ENCODE data around the gene SLC5A10.
"Not testable (repeated sequence)": the region's sequence is repeated elsewhere in the genome, so short reads cannot be mapped to it uniquely, and the experiment has no call there.

The SLC5A10 gene

DNA sequence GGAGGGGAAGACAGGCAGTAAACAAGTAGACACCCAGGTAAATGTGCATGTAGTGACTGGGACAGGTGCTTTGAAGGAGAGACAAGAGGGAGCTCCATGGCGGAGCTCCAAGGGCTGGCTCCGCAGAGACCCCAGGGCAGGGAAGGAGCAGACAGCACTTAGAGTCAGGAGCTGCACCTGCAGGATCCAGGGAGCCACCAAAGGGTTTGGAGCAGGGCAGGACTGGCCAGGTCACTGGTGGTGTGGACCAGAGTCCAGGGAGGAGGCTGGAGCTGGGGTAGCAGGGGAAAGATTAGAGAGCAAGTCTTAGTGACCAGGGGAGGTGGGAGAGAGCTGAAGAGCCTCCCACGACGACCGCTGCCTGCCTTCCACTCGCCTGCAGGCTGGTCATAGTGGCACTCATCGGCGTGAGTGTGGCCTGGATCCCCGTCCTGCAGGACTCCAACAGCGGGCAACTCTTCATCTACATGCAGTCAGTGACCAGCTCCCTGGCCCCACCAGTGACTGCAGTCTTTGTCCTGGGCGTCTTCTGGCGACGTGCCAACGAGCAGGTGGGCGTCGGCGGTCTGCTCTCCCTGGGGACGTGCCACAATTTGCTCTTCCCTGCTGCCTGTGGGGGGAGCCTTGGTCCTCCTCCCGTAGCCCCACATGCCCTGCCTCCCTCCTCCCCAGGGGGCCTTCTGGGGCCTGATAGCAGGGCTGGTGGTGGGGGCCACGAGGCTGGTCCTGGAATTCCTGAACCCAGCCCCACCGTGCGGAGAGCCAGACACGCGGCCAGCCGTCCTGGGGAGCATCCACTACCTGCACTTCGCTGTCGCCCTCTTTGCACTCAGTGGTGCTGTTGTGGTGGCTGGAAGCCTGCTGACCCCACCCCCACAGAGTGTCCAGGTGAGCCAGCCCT lies 67.3 kb downstream of the SLC5A10 start:
- 0 out of 2 replicates have a peak, but pooled peaks have one; percentile 22 for TF ChIP-seq POLR2A (IDR thresholded peaks at IDR 0.05; ENCODE audit: low read depth, low read length)
- TF ChIP-seq TAF1 (IDR thresholded peaks at IDR 0.05; ENCODE audit: borderline replicate concordance, low read depth, low read length): no peak
- peak; percentile 52; the same call in 1 of the 2 replicates for TF ChIP-seq POLR2AphosphoS5 (IDR thresholded peaks at IDR 0.05; ENCODE audit: low read depth, low read length)
- no peak for DNase-seq (ENCODE audit: insufficient read length)
- FAIRE-seq: no peak

DNA sequence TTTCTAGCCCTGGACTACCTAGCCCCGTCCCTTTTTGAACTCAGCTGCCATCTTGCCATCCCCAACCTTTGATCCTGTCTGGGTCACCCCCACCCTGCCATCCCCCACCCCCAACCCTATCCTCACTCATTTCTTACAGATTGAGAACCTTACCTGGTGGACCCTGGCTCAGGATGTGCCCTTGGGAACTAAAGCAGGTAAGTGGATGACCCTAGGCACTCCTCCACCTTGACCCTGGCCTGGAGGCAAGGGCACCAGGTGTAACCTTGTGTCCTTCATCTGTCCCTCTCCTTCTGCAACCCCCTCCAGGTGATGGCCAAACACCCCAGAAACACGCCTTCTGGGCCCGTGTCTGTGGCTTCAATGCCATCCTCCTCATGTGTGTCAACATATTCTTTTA lies 68.1 kb downstream of the SLC5A10 start:
- no peak for TF ChIP-seq POLR2A (IDR thresholded peaks at IDR 0.05; ENCODE audit: low read depth, low read length)
- TF ChIP-seq TAF1 (IDR thresholded peaks at IDR 0.05; ENCODE audit: borderline replicate concordance, low read depth, low read length): no peak
- TF ChIP-seq POLR2AphosphoS5 (IDR thresholded peaks at IDR 0.05; ENCODE audit: low read depth, low read length): no peak
- FAIRE-seq (no peak), DNase-seq (ENCODE audit: insufficient read length) (no peak)

DNA sequence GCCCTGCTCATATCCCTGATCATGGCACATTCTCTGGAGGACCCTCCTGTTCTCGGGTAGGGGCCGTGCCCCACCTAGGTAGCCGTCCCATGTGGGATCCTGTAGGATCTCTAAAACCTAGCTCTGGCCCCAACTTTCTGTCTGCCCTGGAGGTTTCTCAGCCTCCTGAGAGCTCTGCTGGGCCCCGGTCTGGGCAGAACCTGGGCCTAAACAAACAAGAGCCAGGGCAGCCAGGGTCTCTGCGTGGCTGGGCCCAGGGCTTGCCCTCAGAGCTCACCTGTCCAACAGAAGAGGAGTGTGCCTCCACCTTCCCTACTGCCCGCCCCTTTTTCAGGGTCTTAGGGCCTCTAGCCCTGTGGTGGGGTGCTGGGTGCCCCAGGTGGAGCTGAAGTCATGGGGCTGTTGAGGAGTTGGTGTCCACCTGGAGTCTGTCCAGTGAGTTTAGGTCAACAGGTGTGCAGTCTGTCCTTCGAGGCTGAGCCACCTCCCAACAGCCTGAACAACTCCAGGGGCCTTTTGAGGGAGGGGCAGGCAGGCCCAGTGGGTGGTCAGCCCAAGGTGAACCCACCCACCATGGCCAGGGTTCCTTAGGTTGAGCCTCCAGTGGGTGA lies 69.2 kb downstream of the SLC5A10 start:
- DNase-seq (ENCODE audit: insufficient read length): not testable (repeated sequence)
- peak; percentile 62 for FAIRE-seq

DNA sequence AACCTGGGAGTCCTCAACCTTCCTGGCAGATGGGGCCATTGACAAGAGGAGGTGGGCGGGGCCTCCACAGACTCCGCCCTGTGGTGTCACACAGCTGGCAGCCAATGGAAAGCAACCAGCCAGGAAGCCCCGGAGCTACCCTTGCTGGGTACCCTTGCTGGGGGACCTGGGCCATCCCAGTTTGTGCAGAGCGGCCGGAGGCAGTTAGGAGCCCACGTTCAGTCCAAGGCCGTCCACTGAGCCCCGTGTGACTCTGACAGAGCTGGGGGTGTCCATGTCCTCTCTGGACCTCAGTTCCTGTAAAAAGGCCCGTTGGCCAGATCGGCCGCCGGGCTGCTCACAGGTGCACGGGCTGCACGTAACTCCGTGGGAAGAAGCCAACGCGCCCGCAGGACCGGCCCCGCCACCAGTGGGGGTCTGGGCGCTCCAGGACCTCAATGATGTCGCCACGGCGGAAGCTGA lies 69.7 kb downstream of the SLC5A10 start:
- TF ChIP-seq TAF1 (IDR thresholded peaks at IDR 0.05; ENCODE audit: borderline replicate concordance, low read depth, low read length) (no peak), POLR2AphosphoS5 (IDR thresholded peaks at IDR 0.05; ENCODE audit: low read depth, low read length) (no peak), POLR2A (IDR thresholded peaks at IDR 0.05; ENCODE audit: low read depth, low read length) (no peak)
- DNase-seq (ENCODE audit: insufficient read length) (no peak), FAIRE-seq (peak; percentile 70)

DNA sequence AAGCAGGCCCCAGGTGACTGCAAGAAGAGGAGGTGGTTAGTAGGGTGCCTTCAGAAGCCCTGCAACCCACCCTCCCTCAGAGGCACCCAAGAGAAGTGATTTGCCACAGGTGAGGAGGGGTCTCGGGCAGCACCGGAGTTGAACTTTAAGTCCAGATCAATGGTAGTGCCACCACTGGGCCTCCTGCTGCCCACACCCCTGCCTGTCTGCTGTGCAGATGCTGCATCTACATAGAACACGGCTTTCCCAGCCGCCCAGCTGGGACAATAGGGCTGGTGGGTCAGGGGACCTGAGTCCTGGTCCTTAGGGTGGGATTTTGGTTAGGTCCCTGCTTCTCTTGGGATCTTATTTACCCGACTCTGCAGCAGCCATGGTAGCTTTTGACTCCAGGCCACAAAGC lies 70.2 kb downstream of the SLC5A10 start:
- TF ChIP-seq TAF1 (IDR thresholded peaks at IDR 0.05; ENCODE audit: borderline replicate concordance, low read depth, low read length): no peak
- TF ChIP-seq POLR2A (IDR thresholded peaks at IDR 0.05; ENCODE audit: low read depth, low read length): no peak
- no peak for TF ChIP-seq POLR2AphosphoS5 (IDR thresholded peaks at IDR 0.05; ENCODE audit: low read depth, low read length)
- DNase-seq (ENCODE audit: insufficient read length) (no peak), FAIRE-seq (no peak)

DNA sequence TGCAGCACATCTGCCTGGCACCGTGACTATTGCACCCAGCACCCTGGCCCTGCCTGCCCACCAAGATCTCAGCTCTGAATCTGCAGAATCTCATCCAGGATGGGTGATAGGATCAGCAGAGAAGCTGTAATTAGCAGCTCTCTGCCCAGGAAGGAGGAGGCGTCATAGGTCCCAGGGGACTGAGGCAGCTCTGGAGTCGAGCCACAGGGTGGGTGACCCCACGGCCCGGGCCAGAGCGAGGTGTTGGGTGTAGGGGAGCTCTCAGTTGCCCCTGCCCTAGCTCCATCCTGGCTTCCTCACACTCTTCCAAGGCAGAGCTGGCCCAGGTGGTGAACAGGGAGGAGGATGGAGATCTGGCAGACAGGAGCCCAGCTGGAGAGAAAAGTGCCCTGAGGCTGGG lies 70.8 kb downstream of the SLC5A10 start:
- FAIRE-seq (no peak), DNase-seq (ENCODE audit: insufficient read length) (no peak)
- TF ChIP-seq POLR2AphosphoS5 (IDR thresholded peaks at IDR 0.05; ENCODE audit: low read depth, low read length) (no peak), TAF1 (IDR thresholded peaks at IDR 0.05; ENCODE audit: borderline replicate concordance, low read depth, low read length) (no peak), POLR2A (IDR thresholded peaks at IDR 0.05; ENCODE audit: low read depth, low read length) (no peak)

DNA sequence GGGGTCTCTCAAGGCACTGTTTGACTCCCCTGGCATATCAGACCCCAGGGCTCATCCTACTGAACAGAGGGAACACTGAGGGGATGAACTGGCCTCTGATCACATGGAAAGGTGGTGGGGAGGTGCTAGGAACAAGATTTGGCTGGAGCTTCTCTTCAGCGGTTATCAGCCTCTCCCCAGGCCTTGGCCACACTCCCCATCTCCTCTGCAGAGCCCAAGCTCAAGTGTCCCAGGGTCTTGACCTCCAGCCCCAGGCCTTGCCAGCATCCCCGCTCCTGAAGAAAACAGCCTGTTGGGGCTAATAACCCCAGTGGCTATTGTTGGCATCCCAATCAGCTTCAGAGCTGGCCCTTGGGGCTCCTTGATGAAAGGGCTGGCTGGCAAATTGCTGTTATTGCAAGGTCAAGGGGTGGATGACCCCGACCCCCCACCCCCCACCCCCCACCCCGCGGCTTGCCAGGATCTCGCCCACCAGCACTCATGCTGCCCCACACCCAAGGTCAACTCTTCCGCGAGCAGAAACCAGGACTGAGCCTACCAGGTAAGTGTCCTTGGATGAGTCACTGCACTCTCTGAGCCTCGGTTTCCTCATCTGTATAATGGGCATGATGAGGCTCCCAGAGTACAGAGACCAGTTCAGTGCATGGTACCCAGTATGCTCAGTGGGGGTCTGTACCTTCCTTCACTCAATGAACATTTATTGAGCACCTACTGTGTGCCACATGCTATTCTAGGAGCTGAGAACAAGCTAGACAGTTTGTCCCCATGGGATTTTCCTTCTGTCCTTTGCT lies 71.4 kb downstream of the SLC5A10 start:
- no peak for FAIRE-seq
- peak; percentile 3; the same call in 1 of the 2 replicates for TF ChIP-seq POLR2AphosphoS5 (IDR thresholded peaks at IDR 0.05; ENCODE audit: low read depth, low read length)
- 0 out of 2 replicates have a peak, but pooled peaks have one; percentile 17 for TF ChIP-seq POLR2A (IDR thresholded peaks at IDR 0.05; ENCODE audit: low read depth, low read length)
- no peak for TF ChIP-seq TAF1 (IDR thresholded peaks at IDR 0.05; ENCODE audit: borderline replicate concordance, low read depth, low read length)
- DNase-seq (ENCODE audit: insufficient read length): no peak

DNA sequence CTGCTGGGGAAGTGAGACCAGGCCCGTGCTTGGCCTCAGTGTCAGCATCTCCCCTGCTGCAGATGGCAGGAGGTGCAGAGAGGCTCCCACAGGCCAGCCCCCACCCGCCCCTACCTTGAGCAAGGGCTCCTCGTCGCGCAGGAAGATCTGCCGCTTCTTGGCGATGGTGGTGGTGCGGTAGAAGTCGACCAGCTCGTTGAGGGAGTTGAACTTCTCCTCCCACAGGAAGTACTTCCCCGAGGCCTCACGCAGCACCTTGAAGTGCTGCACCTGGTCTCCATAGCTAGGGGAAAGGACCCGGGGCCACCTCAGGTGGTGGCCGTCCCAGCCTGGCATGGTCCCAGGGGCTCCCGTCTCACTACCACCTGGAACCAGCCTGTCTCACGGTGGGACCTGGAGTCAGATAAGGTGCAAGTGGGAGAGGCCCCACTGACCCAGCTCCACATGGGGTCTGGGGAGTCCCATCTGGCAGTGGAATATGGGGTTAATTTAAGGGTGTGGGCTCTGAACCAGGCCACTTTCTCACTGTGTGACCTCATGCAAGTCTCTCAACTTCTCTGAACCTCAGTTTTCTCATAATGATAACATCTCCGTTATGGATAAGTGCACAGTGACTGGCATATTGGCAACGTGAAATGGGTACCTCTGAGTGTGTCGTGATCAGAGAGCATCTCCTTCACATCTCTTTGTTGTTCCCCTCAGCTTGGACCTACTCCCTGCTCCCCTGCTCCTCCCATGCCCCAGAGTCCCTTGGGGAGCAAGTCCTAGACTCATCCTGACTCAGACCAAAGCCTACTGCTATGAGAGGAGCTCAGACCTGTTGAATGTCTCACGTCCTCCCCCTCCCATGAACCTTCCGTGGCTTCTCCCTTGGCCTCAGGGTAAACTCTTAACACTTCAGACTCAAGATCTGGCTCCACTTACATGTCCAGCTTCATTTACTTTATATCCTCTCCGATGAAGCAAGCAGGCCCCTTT lies 72.4 kb downstream of the SLC5A10 start:
- TF ChIP-seq TAF1 (IDR thresholded peaks at IDR 0.05; ENCODE audit: borderline replicate concordance, low read depth, low read length) (no peak), POLR2A (IDR thresholded peaks at IDR 0.05; ENCODE audit: low read depth, low read length) (no peak), POLR2AphosphoS5 (IDR thresholded peaks at IDR 0.05; ENCODE audit: low read depth, low read length) (no peak)
- FAIRE-seq (no peak), DNase-seq (ENCODE audit: insufficient read length) (no peak)

DNA sequence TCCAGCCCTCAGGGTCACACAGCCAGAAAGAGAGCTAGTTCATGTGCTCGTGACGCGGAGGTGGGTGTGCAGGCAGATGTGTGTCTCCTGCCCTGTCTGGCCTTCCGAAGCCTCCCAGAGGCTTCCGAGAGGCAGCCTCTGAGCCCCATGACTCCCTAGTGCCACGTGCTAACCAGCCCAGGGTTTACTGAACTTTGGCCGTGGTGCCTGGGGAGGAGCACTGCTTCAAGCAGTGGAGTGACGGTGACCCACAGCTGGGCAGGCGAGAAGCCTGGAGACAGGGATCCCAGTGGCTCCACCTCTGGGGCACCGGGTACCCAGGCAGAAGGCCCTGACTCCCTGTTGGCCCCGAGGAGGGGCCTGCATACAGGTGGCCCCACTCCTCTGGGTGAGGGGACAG lies 76.7 kb downstream of the SLC5A10 start:
- DNase-seq (ENCODE audit: insufficient read length): not testable (repeated sequence)

DNA sequence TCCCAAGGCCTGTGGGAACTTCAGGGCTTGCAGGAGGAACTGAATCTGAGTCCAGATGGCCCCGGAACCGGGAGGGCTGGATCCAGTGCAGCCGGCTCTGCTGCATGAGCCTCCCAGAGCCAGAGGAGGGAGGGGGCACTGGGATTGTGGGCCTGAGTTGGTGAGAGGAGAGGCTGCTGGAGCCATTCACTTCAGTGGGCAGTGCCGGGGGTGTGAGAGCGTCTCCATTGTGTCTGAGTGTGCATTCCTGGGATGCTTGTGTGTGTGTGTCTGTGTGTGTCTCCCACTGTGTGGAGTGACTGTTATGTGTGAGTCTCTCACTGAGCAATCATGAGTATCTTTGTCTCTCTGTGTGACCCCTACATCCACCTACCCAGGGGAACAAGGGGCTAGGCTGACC lies 77.8 kb downstream of the SLC5A10 start:
- DNase-seq (ENCODE audit: insufficient read length); FAIRE-seq: not testable (repeated sequence)

More for the DNA sequence above, 76.7 kb downstream of the SLC5A10 start:
- not testable (repeated sequence) for FAIRE-seq

DNA sequence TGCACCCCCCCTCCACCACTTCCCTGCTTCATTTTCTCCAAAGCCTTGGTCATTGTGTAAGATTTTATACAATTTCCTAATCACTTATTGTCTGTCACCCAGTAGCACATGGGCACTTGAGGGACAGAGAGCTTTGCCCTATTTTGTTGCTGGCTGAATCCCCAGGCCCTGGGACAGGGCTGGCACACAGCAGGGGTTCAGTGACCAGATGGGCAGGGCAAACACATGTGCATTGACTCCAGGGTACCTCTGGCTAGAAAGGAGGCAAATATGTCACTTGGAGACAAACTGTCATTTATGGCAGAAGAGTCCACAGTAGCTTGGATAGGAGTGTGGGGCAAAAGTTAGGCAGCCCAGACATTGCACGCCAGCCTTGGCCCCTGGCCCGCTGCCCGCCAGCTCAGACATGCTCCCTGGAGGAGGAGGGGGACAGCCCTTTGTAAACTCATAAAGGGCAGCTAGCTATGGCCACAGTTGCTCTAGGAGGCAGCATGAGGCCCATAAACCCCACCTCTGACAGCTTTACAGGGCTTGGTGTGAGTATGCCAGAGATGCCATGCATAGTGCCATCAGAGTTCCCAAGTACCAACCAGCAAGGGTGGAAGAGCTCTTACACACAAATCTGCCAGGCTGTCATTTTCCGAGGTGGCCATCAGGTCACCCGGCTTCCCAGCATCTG lies 78.9 kb downstream of the SLC5A10 start:
- not testable (repeated sequence) for DNase-seq (ENCODE audit: insufficient read length)

DNA sequence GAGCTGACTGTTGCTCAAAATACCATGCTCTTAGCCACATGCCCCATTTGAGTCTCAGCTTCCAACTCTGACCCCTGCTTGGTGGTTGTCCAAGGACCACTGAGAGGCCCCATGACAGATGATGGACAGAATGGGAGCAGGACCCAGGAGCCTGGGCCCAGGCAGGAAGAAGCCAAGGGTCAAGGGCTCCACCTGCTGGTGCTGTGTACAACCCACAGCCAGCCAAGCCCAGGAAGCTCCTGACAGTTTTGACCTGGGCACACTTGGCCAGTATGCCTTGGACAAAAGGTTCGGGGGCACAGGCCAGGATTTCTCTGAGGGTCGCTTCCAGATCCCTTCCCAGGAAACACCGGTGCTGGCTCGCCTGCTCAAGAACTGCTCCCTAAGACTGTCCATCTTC lies 79.8 kb downstream of the SLC5A10 start:
- not testable (repeated sequence) for DNase-seq (ENCODE audit: insufficient read length)
- peak; percentile 86 for FAIRE-seq

More for the DNA sequence above, 78.9 kb downstream of the SLC5A10 start:
- FAIRE-seq: not testable (repeated sequence)

DNA sequence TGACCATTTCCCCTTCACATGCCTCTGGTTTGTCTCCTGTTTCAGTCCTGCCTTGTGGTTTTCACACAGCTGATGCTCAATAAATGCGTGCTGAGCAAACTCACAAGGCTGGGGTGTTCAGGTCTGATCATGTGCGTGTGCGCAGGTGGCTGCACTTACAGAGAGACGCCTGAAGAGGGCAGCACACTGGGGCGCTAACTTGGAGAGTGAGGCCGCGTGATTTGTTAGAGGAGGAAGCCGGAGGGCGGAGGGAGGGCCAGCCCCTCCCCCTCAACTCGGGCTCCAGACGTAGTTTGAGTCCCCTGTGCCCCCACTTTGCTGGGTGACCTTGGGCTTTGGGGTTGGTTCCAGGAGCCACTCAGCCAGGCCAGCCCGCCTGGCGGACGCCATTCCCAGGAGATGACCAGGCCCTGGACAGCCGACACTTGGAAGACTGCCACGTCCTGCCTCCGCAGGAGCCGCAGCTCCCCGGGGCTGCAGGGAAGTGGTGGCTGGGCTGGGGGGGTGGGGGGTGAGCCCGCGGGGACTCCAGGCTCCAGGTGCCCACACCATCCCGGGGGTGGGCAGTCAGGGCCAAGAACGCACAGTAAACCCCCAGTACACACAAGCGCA lies 80.5 kb downstream of the SLC5A10 start:
- not testable (repeated sequence) for DNase-seq (ENCODE audit: insufficient read length)
- FAIRE-seq: peak; percentile 89

DNA sequence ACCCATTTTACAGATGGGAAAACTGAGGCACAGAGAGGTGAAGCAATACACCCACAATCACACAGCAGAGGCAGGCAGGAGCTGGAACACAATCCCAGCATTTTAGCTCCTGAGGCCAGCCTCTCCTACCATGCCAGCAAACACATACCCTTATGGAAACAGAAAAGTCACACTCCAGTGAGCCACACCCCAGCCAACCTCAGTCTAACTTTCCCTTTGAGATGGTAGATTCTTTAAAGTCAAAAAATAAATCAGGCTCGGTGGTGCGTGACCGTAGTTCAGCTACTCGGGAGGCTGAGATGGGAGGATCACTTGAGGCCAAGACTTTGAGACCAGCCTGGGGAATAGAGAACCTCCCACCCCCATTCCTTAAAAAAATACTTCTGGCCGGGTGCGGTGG lies 84.2 kb downstream of the SLC5A10 start:
- DNase-seq (ENCODE audit: insufficient read length); FAIRE-seq: not testable (repeated sequence)

DNA sequence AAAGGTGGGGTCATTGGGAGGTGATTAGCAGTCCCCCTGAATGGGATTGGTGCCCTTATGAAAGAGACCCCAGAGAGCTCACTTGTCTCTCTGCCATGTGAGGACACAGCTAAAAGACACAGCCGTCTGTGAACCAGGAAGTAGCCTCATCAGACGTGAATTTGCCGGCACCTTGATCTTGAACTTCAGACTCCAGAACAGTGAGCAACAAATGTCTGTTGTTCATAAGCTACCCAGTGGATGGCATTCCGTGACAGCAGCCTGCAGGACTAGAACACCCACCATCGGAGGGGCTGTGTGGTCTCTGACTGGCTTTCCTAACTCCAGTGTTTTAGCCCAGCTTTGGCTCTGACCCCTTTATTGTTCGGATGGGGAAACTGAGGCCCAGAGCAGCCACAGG lies 85.6 kb downstream of the SLC5A10 start:
- peak; percentile 96 for FAIRE-seq
- DNase-seq (ENCODE audit: insufficient read length): not testable (repeated sequence)
